NCI-H1417 treated with DMSO at 0.1 percent for 48 hours (cell line): Measurements from ENCODE around the gene PRKCSH.
"Not testable (repeated sequence)": the region's sequence is repeated elsewhere in the genome, so short reads cannot be mapped to it uniquely, and the experiment has no call there.

Experiments used
- DNase-seq: peaks from one replicate; lab custom pipeline; 2025; lab: John Stamatoyannopoulos, UW

Gene PRKCSH

GRCh38 chr19:11435057-11435832 lies at the start of gene PRKCSH, which contains the start of gene ODAD3:
Gene PRKCSH (plus strand): TSS chr19:11435635. CDS start chr19:11436118, 483 bp downstream.
Gene ODAD3 (minus strand): TSS chr19:11435121. CDS start chr19:11435016, 105 bp downstream.
- peak; percentile 99 for DNase-seq

GRCh38 chr19:11387162-11388034 lies 48.0 kb upstream of the PRKCSH start:
- DNase-seq, result no peak

GRCh38 chr19:11390359-11390758 lies 45.1 kb upstream of the PRKCSH start:
- DNase-seq, result no peak

GRCh38 chr19:11390933-11391680 lies 44.3 kb upstream of the PRKCSH start:
- DNase-seq, result no peak

- DNase-seq, result no peak
Measured at GRCh38 chr19:11397089-11397610, 38.3 kb upstream of the PRKCSH start.

- DNase-seq, result no peak
Measured at GRCh38 chr19:11399667-11400066, 35.8 kb upstream of the PRKCSH start.

- DNase-seq, result no peak
Measured at GRCh38 chr19:11400798-11401197, 34.6 kb upstream of the PRKCSH start.

GRCh38 chr19:11401808-11402543 lies 33.5 kb upstream of the PRKCSH start:
- no peak for DNase-seq

GRCh38 chr19:11404588-11405222 lies 30.7 kb upstream of the PRKCSH start:
- no peak for DNase-seq

- no peak for DNase-seq
Measured at GRCh38 chr19:11405846-11406643, 29.4 kb upstream of the PRKCSH start.

GRCh38 chr19:11406703-11407236 lies 28.7 kb upstream of the PRKCSH start:
- not testable (repeated sequence) for DNase-seq

- no peak for DNase-seq
Measured at GRCh38 chr19:11408591-11408990, 26.8 kb upstream of the PRKCSH start.

- no peak for DNase-seq
Measured at GRCh38 chr19:11410682-11411081, 24.8 kb upstream of the PRKCSH start.

- DNase-seq, result no peak
Measured at GRCh38 chr19:11414544-11414943, 20.9 kb upstream of the PRKCSH start.

- DNase-seq, result no peak
Measured at GRCh38 chr19:11416346-11417052, 18.9 kb upstream of the PRKCSH start.

GRCh38 chr19:11418094-11418548 lies 17.3 kb upstream of the PRKCSH start:
- DNase-seq, result no peak

GRCh38 chr19:11418549-11419506 lies 16.6 kb upstream of the PRKCSH start, which contains the start of gene RGL3:
Gene RGL3 (minus strand): TSS chr19:11419314. CDS start chr19:11419278, 36 bp downstream.
- DNase-seq, result peak; percentile 51
